Measurements from ENCODE around the gene ATP6V1B1.

ATP6V1B1 gene

DNA sequence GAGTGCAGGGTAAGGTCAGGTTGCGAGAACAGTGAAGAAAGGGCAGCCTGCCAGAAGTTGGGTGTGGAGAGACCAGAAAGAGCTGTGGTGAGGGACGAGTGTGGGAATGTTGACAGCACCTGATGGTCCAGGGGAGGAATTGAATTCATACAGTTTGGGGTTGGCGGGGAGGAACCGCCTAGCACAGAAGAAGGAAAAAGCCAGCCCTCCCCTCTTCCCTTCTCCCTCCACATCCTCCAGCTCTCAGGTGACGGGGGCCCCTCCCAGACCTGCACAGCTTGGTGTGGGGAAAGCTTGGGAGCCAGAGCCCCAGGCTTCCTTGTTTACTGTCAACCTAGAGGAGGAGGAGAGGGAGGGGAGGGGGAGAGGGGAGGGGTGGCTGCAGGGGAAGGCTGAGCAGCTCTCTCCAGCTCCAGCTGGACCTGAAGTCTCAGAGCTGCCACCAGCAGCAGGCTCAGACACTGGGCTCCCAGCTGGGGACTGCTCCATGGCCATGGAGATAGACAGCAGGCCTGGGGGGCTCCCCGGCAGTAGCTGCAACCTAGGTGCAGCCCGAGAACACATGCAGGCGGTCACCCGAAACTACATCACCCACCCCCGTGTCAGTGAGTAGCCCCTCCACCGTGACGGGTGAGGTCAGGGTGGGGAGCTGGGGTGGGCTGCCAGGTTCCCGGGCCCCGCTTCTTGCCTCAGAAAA lies at the start of gene ATP6V1B1:
Gene ATP6V1B1, plus strand, starts transcription at position 433 of the 697 bp plus-strand sequence. Its CDS starts 55 bp downstream, at position 488.
- no peak for DNase-seq

DNA sequence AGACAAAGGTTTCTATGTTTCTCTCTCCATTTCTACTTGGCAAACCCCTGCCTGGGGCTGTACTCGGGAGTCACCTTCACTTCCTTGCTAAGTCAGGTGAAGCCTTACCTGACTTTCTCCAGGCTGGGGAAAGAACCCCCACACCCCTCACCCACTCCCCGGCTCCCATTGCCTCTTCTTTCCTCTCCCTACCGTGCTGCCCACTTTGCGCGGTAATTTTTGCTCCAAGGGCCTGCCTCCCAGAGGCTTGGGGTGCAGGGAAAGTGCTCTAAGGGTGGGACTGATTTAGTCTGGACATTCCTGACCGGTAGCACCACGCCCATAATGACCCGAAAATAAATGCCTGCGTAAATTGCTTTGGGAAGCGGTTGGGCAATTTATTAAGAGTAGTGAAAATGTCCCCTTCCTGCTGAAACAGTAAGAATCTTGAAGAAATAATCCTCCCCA lies 49.1 kb upstream of the ATP6V1B1 start:
- no peak for DNase-seq

DNA sequence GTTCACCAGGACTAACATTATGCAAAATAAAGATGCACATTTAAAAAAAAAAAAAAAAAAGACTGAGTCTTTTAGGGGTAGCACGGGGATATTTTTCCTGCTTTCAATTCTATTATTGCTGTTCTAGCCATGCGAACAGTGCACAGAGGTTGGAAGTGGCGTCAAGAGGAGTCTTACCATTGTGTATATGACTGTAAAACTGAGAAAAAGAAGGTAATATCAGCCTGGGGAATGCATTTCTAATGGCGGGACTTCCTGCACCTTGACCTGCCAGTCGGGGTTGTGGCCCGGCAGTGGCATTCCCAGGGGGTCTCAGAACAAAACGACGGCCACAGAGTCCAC lies 48.5 kb upstream of the ATP6V1B1 start:
- no peak for DNase-seq

DNA sequence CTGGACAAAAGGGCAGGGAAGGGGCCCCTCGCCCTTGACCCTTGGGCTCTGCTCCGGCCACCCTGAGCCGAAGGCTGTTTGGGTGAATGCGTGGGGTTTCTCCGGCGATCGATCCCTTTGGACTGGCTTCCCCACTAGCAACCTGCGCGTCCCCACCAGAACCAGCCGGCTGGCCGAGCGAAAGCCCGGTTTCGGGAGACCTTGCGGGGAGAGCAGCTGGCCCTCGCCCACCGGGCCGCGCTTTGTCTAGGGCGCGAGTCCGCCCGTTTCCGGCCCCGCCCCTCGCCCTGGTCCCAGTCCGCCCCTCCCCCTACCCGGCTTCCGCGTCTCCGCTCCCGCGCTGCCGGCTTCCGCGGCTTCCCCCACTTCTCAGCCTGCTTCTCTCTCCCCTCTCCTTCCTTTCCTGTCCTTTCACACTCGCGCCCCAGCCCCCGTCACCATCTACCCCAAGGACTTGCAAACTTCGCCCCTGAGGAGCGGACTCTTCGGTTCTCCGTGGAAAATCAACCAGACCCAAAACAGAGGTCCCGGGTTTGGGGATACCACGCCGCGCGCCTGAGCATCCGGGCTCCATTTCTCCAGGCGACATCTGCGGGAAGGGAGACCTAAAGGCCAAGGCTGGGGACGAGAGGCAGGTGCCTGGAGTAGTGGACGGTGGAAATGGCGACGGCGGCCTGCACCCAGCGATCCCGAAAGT lies 48.0 kb upstream of the ATP6V1B1 start:
- DNase-seq, result no peak

DNA sequence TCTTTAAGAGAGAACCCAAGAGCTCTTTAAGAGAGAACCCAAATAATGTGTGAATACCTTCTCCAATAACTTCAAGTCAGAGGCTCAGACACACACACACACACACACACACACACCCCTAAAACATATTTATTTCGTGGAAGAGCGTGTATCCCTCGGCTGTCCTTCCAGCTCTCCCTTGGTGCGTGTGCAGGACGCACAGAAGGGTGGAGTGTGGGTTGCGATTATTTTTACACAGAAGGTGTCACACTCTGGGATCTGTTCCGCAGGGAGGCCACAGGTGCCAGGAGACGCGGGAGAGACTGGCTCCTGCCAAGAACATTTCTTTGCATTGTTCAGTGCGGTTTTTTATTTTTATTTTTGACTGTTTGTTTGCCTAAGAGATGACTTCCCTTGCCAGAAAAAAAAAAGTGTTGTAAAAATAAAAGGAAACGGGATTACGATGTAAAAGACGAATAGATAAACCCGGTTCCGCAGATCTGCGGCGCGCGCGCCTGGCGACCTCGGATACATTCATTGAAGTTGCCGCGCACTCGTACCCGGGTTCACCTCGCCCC lies 47.3 kb upstream of the ATP6V1B1 start:
- DNase-seq, result no peak

DNA sequence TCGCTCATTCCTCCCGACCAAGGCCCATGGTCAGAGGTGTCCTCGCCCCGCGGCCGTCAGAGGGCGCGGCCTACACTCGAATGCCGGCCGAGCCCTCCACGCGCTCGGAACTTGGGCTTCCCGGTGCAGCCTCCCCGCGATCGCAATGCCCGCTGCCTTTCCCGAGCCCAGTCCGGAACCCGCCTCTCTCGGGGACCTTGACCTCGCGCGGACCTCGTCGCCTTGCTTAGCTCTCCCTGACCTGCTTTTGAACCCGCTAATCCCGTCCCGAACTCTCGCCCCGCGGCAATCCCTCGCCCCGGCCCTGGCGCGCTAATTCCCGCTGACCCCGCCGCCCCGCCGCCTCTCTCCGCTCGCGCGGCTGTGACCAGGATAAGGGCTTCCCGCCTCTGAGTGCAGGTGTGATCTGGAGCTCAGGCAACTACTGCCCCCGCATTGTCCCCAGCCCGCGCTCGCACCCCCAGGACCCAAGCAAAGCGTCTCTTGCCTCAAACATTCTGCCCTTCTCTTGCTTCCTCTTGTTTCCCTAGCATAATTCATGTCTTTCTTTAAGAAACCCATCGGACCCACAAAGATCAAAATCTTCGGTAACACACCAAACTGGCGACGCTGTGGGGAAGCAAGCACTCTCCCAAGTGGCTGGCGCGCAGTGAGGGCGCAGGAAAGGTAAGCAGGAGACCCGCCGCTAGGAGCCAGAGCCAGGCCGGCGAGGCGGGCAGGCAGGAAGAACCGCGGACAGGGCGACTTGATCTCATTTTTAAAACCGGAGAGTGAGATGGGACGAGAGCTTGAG lies 46.6 kb upstream of the ATP6V1B1 start:
- DNase-seq, result no peak

DNA sequence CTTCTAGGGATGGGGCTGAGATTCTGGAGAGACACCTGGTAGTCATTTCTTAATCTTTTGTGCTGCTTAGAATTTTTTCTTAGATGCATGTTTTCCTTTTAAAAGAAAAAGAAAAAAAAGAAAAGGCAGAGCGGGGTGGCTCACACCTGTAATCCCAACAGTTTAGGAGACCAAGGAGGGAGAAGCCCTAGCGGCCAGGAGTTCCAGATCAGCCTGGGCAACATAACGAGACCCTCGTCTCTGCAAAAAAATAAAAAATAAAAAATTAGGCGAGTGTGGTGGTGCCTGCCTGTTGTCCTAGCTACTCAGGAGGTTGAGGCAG lies 46.0 kb upstream of the ATP6V1B1 start:
- DNase-seq, result no peak

DNA sequence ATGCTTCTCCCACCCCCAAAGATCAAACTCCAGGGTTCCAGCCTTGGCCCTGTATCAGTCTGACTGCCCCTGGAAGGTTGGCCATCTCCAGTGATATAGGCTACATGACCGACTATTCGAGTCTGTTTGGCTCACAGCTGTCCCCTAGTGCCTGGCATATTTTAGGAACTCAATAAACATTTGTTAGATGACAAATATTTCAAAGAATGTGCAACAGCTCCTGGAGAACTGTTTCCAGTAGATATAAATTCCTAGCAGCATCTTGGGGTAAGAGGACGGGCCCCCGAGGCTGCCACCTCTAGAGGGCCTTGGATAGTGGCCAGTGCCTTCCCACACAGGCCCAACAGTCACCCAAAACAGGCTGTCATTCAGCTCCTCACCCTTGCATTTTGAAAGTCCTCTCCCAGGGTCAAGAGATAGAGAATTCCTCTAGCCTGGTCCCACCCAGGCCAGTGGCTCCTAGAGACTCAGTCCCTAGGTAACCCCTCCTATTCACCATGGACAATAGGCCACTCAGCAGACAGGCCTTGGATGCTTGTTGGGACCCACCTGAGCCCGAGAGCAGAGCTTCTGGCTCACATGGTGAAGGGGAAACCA lies 45.1 kb upstream of the ATP6V1B1 start:
- no peak for DNase-seq

DNA sequence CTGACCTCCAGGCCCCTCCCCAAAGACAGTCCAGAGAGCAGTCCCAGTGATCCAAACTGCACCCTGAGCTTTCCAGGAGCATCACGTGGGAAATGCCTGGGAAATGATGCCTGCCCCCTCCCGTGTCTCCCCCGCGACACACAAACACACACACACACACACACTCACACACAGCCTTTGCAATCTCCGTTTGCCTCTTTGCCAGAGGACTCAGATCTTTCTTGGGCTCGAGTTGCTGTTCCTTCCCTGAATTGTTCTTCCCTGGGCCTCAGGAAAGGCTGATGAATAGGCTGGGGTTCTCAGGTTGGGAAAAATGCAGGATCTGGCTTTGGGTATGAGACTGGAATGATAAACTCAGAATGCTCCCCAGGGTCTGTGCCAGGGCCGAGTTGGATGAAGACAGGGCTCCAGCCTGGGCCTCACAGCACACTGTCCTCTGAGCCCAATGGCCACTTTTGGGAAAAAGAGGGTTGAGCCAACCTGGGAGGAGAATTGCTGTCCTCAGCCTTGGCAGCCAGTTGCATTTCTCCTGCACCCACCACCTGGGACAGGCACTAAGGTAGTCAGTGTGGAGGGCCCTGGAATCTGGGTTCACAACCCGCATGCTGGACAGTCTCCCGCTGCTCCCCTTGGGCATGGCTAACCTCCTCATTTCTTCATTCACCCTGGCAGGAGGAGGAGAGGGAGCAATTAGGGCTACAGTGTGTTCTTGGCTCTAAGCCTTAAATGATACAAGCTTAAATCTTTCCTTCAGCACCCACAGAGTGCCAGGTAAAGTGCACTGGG lies 43.9 kb upstream of the ATP6V1B1 start:
- DNase-seq, result no peak

DNA sequence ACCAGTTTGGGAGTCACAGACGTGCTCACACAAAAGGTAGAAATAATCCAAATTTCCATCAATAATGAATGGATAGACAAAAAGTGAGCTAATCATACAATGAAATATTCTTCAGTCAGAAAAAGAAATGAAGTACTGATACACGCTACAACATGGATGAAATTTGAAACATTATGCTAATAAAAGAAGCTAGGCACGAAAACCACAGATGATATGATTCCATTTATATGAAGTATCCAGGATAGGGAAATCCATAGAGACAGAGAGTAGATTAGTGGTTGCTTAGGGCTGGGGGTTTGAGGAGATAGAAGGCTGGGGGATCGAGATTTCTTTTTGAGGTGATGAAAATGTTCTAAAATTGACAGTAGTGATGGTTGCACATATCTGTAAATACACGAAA lies 43.0 kb upstream of the ATP6V1B1 start:
- no peak for DNase-seq

DNA sequence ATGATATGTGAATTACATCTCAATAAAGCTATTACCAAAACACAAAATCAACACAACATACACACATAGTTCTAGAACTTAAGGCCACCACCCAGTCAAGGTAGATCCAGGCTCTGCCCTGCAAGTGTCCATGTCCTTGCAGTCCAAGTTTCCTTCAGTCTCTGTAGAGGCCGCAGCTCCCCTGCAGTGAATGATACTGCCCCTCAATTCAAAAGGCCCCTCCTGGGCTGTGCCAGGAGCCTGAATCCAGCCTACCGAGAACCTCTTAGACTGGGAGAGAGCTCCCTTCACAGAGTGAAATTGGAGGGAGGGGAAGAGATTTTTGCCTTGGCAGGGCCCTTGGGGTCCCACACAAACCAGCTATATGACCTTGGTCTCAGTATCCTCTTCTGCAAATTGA lies 42.5 kb upstream of the ATP6V1B1 start:
- no peak for DNase-seq

DNA sequence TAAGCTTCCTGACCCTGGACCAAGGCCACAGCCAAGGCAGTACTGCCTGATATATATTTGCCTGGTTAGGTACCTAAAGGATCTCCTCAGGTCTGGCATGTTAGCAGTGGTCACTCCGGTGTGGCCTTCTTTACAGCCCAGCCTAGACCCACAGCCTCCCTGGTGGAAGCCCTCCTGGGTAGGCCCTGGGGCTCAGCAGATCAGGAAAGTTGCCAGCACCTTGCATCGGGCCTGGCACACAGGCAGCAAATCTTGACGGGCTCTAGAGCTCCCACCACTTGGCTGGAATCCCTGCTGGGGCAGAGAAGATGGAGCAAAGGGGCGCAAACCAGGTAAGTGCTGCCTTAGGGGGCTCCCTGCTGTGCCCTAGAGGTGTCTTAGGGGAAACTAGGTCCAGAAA lies 40.9 kb upstream of the ATP6V1B1 start:
- DNase-seq, result no peak

DNA sequence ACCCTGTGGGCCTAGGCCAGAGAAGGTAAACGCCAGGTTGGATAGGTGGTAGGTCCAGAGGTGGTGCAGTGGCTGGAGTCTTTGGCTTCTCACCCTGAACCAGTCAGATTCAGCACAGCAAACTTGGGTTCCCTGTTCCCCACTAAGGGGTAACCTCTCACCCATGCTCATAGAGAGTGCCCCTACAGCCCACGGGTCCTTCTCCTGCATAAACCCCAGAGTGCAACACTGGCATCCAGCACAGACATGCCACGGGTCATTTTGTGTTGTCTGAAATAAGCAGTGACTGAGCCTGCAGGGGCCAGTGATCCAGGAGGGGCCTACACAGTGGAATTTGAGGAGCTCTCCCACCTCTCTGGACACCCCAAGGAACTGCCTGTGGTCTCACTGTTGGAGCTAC lies 40.5 kb upstream of the ATP6V1B1 start:
- no peak for DNase-seq

DNA sequence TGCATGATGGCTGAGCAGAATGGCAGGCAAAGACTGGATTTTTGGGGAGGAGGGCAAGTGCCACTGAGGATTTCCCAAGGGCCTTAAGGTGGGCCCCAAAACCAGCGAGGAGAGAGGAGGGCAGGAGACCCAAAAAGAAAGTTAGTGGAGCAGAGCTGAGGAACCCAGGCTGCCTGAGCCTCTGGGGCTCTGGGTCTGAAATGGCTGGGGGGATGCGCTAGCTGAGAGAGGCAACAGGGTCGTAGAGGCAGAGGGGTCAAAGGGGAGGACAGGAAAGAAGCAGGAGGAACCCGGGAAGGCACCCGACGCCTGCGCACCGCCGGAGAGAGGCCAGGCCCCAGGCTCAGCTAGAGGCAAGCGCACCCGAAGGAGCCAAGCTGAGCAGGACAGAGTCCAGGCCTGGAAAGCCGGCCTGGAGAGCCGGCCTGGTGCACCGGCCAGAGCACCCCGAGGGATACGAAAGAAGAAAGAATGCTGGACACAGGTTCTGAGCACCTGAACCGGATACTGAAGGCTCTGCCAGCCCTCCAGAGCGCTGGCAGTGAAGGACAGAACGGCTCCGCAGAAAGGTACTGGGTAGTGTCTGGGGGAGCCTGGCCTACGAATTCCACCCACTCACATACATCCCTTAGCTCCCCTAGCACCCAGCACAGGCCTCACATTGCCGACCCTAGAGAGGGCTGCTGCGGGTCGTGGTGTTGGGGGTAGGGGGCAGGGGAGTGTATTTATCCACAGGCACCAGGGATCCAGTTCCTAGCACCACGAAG lies 39.5 kb upstream of the ATP6V1B1 start:
- DNase-seq, result no peak

DNA sequence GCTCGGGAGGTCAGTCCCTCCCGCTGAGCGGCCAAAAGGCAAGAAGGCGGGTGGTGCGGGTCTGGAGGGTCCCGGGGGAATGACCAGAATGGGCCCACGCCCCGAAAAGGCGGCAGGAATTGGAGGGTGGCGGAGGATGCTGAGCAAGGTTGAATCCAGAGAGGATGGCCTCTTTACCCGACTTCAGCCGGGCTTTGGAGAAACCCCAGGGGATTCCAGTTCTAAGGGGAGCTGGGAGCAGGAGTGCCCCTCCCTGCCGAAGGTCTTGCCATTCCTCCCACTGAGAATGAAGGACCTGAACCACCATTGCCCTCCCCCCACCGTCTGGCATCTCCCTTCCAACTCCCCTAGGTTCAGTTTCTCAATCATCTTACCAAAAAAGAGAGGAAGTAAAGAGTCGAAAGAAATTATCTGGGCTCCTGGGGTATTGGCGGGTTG lies 38.9 kb upstream of the ATP6V1B1 start:
- DNase-seq, result no peak

DNA sequence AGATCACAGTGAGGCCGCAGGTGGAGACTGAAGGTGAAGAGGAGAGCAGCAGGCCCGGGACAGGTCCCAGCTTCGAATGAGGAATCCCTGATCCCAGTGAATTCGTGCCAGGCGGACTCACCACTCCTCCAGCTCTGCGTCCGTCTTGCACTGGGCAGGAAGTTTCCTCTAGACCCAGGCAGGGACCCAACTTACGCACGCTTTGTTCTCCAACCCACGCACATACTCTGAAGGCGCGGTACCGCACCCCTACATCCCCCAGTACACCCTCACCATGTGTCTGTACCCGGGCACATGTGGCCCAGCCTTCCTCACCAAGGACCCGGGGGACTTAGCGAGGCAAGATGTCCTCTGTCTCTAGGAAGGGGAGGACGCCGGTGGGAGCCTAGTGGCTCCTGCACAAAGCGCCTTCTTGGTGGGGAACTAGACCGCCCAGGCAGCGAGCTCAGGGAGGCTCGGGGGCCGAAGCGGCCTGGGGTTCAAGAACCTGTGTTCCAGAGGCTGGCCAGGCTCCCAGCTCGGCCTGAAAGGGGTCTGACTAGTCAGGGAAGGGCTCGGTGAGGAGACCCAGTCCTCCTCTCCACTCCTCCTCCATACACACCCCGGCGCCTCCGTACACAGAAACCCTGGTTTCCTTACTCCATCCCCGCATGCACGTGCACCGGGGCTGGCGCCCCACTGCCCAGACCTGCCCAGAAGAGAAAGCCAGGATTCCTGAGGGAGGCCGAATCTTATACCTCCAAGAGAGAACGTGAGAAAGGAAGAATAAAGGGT lies 38.3 kb upstream of the ATP6V1B1 start:
- DNase-seq, result no peak

DNA sequence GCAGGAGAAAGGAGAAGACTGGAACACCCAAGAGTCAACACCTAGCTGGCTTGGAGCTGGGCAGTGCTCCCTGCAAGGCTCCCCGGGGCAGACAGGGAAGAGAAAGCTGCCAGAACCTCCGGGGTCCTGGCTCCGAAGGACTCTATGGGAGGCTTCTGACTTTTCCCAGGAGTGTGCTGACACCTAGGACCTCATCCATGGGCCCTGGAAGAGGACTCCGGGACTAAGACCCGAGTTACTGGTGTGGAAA lies 37.8 kb upstream of the ATP6V1B1 start:
- no peak for DNase-seq

DNA sequence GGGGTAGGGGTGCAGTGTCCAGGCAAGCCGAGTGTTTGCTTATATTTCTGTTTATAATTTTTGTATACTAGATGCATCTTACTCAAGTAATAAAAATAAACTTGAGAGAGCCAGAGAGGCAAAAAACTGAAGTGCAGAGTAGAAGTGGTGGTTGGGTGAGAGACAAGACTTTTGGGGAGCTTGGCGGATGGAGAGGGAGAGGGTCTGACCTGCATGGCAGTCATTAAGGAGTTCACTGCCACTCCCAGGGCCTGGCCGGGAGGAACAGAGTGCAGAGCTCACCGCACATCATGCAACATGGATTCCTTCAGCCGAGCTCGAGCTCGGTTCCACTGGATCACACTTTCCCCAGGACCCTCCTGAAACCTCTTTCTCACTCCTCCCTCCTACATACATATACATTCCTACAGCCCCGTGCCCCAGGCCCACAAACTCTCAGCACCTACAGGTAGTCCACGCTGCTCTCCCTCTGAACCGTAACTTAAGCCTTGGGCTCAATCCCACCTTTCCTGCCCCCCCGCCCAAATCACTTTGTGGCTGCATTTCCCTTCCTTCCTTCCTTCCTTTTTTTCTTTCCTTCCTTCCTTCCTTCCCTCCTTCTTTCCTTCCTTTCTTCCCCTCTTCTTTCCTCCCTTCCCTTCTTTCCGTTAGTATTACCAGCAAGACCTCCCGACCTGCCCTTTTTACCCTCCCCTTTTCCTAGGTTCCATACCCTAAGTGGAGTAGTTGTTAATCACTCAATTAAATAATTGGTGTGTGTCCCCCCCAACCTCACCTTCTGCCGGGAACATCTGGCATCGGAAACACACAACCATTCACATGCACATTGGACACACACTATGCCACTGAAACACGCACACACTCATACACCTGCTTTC lies 37.1 kb upstream of the ATP6V1B1 start:
- DNase-seq, result no peak

DNA sequence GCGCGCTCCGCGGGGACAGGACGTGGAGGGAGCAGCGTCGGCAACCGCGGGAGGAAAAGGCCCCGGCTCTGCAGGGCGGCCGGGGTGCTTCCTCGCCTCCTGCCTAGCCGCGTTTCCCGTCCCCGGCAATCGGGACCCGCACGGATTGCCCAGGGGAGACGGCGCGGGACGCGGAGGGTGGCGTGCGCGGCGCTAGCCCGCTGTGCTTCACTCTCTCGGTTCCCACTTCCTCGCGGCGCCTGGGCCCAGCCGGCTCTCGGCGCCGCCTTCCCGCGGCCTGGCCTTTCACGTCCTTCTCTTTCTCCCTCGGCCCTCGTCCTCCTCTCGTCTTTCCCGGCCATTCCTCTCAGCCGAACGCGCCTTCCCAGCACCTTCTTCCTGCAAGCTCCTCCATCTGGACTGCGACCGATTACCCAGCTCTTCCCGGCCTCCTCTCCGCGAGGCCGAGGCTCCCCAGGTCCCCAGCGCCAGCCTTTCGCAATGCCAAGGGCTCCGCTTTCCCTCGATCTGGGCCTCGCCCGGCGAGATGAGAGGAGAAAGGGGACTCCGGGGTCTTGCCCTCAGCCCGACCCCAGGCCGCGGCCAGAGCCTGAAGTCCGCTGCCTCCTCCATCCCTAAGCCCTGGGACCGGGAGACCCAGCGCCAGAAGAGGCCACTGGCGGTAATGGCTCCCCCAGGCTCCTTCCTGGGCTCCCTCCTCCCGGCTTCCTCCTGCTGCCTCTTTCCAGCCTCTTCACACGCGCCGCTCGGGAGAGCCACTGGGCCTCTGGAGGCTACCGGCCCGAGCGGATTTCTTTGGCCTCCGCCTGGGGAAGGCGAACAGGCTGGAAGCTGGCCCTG lies 34.3 kb upstream of the ATP6V1B1 start:
- DNase-seq, result no peak

Measured in CD4-positive, alpha-beta T cell treated with Interleukin-10 for 1 hour (primary cell).